Stimulated activated CD4-positive, alpha-beta T cell treated with anti-CD3 and anti-CD28 coated beads, Interleukin-4, amount 100 ng/mL, for 4 hours (primary cell): Measurements from ENCODE around the gene DACT2.
"Not testable (repeated sequence)": the region's sequence is repeated elsewhere in the genome, so short reads cannot be mapped to it uniquely, and the experiment has no call there.

Experiments
- DNase-seq, 2 experiments: peaks; one replicate each; pipeline ENCODE4 v3.0.0-alpha.2; 2020

The DACT2 gene

DNA sequence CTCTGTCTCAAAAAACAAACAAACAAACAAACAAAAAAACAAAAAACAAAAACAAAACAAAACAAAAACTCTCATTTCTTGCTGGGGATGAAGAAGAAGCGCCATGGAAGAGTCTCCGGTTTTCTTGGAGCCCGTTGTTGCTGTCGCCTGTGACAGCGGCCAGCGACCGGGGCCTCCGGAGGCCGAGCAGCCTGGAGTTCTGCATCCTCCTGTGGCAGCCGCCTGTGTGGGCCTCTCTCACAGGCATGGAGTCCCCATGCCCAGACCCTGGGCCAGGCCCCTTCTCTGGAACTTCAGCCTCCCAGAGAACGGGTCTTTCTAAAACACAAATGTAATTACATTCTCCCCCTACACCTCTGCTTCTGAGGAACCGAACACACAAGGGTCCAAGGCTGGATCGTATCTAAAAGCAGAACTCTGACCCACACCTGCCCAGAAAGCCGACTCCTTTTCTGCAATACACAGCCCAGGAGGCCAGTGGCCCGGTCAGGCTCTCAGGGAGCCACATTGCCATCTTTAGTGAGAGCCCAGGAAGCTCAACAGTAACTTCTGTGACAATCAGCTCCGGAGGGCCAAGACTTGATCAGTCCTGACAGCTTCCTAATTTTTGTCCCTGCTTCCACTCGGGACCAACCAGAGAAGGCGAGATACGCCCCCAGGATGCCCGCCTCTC, 18.5 kb downstream of the DACT2 start:
- DNase-seq = no peak

GRCh38 chr6:168299541-168300511, 19.8 kb downstream of the DACT2 start:
- DNase-seq = no peak

DNA sequence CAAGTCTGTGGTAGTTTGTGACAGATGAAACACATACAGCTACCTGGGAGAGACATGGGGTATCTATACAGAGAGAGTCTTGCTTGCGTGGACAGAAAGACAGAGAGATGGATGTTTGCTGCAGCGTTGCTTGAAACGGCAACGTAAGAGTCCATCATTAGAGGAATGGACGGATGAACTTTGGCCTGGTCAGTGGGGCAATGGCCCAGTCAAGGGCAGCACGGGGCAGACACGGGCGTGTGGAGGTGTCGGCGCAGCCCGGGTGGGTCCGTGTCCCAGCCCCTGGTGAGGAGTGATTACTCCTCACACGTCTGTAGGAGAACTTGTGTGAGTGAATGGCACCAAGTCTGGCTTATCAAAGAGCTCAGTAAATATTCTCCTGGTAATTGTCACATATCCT, 21.9 kb downstream of the DACT2 start:
- DNase-seq = no peak

- no peak for DNase-seq
Measured at GRCh38 chr6:168294901-168295300, 24.7 kb downstream of the DACT2 start.

- no peak for DNase-seq
Measured at GRCh38 chr6:168293636-168294530, 25.7 kb downstream of the DACT2 start.

- no peak for DNase-seq
Measured at GRCh38 chr6:168292826-168293225, 26.8 kb downstream of the DACT2 start.

- DNase-seq = no peak
Measured at GRCh38 chr6:168291450-168291849, 28.1 kb downstream of the DACT2 start.

- no peak for DNase-seq
Measured at GRCh38 chr6:168290095-168290494, 29.5 kb downstream of the DACT2 start.

DNA sequence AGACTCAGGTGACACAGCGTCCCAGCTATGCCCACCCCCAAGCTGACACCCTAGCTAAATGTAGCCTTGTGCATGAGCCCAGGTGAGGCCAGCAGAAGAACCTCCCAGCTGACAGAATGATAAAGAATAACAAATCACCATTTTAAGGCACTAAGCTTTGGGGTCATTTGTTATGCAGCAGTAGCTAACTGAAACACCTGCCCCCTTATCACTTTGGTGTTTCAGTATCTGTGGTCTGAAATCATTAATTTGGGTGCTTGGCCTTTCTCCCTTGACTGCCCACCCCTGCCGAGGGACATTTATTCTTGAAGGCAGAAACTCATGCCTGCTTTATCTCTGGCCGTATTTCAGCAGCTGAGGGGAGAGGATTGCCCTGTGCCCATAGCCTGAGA, 30.0 kb downstream of the DACT2 start:
- DNase-seq = no peak

- DNase-seq = no peak
Measured at GRCh38 chr6:168288781-168289570, 30.6 kb downstream of the DACT2 start.

GRCh38 chr6:168287460-168287859, 32.1 kb downstream of the DACT2 start:
- not testable (repeated sequence) for DNase-seq

DNA sequence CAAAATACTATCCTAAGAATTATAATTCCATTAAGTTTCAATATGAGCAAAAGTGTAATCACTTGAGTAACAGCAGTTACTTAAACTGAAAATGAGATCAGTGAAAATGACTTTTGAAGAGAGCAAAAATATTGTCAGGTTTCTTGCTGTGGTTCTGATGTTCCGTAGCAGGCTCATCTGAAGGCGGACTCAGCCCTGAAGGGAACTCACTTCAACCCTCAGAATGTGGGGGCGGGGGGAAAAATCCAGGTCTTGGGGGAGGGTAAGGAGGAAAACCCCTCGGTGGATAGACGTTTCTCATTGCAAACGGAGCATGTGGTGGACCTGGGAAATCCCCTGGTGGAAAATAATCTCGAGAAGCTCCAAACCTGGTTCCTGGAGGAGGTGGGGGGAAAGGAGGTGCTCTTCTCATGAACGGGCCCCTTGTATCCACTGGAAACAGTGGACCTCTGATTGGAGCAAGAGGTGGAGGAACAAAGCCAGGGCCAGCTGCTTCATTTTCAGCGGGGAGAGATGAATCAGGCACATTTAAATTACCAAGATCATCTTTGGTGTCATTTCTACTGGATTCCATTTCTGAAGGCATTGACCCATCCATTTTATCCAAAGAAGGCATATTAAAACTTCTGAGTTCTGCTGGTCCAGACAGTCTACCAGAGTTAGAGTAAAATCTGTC, 32.7 kb downstream of the DACT2 start:
- DNase-seq = peak; percentile 10 to 19

DNA sequence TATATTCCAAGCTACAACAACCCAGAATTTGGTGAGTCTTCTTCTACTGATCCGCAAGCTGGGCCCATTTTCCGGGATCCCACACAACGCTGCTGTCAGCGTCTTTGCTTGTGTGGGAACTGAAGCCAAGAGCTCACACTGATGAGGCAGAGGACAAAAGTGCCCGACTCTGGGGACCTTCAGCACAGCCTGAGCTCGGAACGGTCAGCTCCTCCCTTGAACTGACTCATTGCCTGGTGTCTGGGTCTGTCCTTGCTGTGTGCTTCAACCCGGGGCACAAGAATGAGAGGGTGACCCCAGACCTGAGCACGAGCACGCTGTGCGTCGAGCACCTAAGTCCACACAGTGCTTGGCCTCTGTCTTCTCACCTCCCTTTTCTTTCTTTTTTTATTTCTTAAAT, 33.5 kb downstream of the DACT2 start:
- DNase-seq = no peak

DNA sequence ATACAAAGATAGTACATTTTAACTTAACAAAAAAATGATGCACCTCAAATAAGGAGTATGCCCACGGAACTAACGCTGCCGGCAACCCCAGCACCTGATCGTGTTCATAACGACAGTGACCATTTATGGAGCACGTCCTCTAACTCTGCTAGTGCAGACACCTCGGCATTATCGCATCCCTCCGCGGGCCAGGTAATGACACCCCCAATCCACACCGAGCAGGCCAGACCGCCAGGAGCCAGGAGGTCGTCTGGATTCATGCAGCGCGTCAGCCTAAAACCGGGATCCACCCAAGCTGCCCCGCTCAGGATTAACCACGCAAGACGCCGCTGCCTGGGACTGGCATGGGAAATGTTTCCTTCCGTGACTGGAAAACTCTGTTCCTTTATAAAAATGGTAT, 34.1 kb downstream of the DACT2 start:
- no peak for DNase-seq

- DNase-seq = no peak
Measured at GRCh38 chr6:168284187-168284586, 35.4 kb downstream of the DACT2 start.

DNA sequence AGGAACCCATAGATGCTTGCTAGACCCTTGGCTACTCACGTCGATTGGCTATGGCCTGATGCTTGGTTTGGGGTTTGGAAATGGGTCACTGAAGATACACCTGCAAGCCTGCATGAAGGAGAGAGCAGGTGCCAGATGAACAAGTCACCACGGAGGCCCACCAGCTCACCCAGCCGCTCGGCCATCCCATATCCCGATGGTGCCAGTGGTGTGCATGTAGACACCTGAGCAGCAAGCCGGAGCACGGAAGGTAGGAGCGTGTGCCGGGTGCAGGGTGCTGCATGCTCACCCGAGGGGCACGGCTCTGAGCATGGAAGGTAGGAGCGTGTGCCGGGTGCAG, 35.9 kb downstream of the DACT2 start:
- no peak for DNase-seq

- no peak for DNase-seq
Measured at GRCh38 chr6:168282985-168283685, 36.4 kb downstream of the DACT2 start.

GRCh38 chr6:168281826-168282225, 37.8 kb downstream of the DACT2 start:
- DNase-seq = no peak

DNA sequence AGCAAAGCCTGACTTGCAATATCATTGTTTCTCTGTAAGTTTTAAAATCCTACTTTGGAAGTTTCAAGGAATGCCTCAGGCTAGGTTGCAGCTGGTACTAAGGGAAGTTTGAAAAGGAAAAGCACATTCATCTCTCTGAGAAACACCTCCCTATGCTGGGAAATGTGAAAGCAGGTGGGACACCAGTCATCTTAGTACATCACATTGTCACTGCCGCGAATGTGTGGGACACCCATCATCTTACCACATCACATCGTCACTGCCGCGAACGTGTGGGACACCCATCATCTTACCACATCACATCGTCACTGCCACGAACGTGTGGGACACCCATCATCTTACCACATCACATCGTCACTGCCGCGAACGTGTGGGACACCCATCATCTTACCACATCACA, 38.3 kb downstream of the DACT2 start:
- not testable (repeated sequence) for DNase-seq

- no peak for DNase-seq
Measured at GRCh38 chr6:168280899-168281245, 38.7 kb downstream of the DACT2 start.
